ENCODE data around the gene TSN.
"Not testable (repeated sequence)": the region's sequence is repeated elsewhere in the genome, so short reads cannot be mapped to it uniquely, and the experiment has no call there.

The TSN gene

GRCh38 chr2:121731366-121731765 is 24.1 kb upstream of the TSN start:
- TF ChIP-seq, protein P1, sequence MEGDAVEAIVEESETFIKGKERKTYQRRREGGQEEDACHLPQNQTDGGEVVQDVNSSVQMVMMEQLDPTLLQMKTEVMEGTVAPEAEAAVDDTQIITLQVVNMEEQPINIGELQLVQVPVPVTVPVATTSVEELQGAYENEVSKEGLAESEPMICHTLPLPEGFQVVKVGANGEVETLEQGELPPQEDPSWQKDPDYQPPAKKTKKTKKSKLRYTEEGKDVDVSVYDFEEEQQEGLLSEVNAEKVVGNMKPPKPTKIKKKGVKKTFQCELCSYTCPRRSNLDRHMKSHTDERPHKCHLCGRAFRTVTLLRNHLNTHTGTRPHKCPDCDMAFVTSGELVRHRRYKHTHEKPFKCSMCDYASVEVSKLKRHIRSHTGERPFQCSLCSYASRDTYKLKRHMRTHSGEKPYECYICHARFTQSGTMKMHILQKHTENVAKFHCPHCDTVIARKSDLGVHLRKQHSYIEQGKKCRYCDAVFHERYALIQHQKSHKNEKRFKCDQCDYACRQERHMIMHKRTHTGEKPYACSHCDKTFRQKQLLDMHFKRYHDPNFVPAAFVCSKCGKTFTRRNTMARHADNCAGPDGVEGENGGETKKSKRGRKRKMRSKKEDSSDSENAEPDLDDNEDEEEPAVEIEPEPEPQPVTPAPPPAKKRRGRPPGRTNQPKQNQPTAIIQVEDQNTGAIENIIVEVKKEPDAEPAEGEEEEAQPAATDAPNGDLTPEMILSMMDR (IDR thresholded peaks at IDR 0.05; ENCODE audit: control insufficient read depth, extremely low read depth, insufficient read depth): no peak
- no peak for DNase-seq (ENCODE audit: low read depth)
- no peak overlapping the region for H3K4me3 ChIP-seq (ENCODE audit: low read depth, low read length)

DNA sequence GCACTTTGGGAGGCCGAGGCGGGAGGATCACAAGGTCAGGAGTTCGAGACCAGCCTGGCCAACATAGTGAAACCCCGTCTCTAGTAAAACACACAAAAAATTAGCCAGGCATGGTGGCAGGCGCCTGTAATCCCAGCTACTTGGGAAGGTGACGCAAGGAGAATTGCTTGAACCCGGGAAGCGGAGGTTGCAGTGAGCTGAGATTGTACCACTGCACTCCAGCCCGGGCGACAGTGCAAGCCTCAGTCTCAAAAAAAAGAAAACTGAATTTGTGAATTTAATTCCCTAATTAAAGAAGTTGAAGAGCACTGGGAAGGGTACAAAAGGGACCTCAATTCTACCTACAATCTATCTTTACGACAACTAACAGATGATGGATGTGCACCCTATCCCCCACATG is 20.9 kb upstream of the TSN start:
- DNase-seq (ENCODE audit: low read depth); H3K4me3 ChIP-seq (ENCODE audit: low read depth, low read length): not testable (repeated sequence)

DNA sequence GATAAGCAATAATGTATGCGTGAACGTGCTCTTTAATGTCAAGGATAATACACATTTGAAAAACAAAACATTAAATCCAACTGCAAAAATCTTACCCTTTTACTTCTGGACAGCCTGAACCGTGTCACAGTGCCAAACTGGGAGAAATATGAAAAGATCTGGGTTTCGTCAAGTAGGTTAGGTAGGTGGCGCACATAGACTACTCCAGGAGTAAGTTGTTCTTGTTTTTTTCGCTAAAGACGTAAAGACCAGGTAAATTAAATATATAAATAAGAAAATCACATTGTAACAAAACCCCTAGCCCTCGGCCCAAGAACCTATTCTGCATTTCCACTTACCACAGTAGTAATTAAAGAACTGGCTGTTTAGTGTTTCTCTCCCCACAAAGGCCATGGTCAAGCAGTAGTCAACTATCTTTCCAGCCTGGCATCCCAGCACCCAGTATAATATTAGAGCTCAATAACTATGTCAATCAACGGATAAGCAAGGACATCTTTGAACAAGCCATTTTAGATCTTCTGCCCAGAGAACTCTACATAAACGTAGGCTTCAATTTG is 19.9 kb upstream of the TSN start:
- TF ChIP-seq, protein P1 (IDR thresholded peaks at IDR 0.05; ENCODE audit: control insufficient read depth, extremely low read depth, insufficient read depth): peak; percentile 23; the same call in 1 of the 2 replicates
- H3K4me3 ChIP-seq (ENCODE audit: low read depth, low read length): peak overlapping the region; percentile 100
- peak; percentile 10 for DNase-seq (ENCODE audit: low read depth)

DNA sequence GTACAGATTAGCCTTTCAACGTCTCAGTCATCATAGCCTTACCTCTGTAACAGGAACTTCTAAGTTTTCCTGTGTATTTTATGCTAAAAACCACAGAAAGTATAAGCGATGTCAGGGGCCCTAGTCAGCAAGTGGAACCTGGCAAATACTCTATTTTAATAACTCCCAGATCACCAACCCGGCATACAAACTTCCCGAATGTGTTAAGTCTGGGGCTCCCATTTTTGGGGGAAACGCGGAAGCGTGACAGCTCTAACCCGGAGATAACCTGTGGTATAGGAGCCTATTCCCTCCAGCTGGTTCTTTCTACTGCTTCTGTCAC is 19.4 kb upstream of the TSN start:
- TF ChIP-seq, protein P1 (IDR thresholded peaks at IDR 0.05; ENCODE audit: control insufficient read depth, extremely low read depth, insufficient read depth): no peak
- peak overlapping the region; percentile 100 for H3K4me3 ChIP-seq (ENCODE audit: low read depth, low read length)
- no peak for DNase-seq (ENCODE audit: low read depth)

DNA sequence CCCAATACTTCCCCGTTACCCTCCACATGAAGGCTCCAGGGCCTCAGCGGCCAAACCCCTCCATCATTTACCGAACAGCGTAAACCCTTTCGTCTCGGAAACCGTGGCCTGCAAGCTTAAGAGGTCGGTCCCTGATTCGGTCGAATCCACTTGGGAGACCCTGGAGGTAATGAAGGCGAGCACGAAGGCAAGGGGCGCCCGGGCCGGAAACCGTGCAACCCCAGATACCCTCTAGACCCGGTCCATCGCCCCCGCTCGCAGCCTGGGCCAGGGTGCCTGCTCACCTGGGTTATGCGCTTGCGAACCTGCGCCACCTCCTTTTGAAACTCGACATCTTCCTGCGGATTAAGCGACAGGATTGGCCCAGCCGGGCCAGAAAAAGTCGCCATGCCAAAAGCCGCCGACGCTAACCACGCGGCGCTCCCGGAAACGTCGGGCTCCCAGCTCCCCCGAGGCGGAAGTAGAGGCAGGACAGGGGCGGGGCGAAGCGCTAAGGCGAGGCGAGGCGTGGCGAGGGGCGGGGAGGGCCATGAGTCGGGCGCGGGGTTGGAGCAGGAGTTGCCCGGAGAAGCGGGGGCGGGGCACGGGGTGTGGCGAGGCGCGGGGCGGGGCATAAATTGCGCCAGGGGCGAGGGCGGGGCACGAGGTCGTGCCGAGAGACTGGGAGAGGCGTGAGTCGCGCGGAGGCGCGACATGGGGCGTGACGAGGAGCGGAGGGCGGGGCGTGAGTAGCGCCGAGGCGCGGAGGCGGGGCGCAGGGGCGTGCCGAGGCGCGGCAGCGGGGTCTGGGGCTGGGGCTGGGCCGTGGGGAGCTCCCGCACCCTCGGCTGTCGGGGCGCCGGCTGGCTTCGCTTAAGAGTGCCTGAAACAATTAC is 18.8 kb upstream of the TSN start, which contains the start of gene NIFK:
TSS of gene NIFK (minus strand) at position 414 of the 875 bp plus-strand sequence. CDS start at position 389, 25 bp downstream.
- H3K4me3 ChIP-seq (ENCODE audit: low read depth, low read length): peak within 1 kb of the TSS; percentile 100
- TF ChIP-seq, protein P1 (IDR thresholded peaks at IDR 0.05; ENCODE audit: control insufficient read depth, extremely low read depth, insufficient read depth): no peak
- peak; percentile 86 for DNase-seq (ENCODE audit: low read depth)

DNA sequence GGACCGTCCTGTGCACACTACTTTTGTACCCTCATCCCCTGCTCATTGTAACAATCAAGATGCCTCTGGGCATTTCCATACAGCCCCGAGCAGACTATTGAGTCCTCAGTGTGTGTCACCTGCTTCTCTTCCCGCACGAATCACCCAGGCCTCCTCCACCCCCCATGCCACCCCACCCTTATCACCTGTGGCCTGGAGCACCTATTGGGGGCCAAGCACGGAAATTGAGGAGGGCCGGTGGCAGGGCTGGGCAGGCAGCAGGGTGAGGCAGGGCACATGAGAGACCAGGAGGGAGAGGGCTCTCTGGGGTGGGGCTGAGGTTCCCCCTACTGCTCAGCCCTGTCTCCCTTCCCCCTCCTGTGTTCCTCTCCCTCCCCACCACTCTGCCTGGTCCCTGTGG is 14.5 kb upstream of the TSN start:
- TF ChIP-seq, protein P1 (IDR thresholded peaks at IDR 0.05; ENCODE audit: control insufficient read depth, extremely low read depth, insufficient read depth): no peak
- no peak overlapping the region for H3K4me3 ChIP-seq (ENCODE audit: low read depth, low read length)
- no peak for DNase-seq (ENCODE audit: low read depth)

DNA sequence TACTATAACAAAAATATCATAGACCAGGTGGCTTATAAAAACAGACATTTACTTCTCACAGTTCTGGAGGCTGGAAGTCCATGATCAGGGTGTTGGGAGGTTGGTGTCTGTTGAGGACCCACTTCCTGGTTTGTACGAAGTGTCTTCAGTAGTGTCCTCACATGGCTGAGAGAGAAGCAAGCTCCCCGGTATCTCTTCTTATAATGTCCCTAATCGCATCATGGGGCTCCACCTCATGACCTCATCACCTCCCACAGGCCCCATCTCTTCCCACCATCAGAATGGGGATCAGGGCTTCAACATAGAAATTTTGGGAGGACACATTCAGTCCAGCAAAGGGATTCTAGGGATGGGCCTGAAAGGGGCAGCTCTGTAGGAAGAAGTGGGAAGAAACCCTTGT is 14.0 kb upstream of the TSN start:
- TF ChIP-seq, protein P1 (IDR thresholded peaks at IDR 0.05; ENCODE audit: control insufficient read depth, extremely low read depth, insufficient read depth): no peak
- no peak for DNase-seq (ENCODE audit: low read depth)
- no peak overlapping the region for H3K4me3 ChIP-seq (ENCODE audit: low read depth, low read length)
